ENCODE results near the gene DENND2D.

DENND2D gene

DNA sequence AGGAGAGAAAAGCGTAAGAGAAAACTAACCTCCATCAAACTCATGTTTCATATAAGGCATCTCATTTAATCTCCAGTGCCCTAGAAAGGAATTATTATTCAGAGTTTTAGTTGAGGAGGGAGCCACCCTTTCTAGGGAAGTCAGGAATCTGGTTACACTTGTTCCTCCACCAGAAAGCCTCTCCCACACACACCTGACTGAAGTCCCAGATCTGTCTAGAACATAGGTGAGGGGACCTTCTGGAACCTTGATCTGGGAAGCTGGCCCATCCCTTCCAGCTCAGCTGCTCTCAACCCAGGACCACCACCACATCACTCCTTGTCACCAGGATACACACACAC lies 1.9 kb upstream of the DENND2D start:
- DNase-seq, result no peak

DNA sequence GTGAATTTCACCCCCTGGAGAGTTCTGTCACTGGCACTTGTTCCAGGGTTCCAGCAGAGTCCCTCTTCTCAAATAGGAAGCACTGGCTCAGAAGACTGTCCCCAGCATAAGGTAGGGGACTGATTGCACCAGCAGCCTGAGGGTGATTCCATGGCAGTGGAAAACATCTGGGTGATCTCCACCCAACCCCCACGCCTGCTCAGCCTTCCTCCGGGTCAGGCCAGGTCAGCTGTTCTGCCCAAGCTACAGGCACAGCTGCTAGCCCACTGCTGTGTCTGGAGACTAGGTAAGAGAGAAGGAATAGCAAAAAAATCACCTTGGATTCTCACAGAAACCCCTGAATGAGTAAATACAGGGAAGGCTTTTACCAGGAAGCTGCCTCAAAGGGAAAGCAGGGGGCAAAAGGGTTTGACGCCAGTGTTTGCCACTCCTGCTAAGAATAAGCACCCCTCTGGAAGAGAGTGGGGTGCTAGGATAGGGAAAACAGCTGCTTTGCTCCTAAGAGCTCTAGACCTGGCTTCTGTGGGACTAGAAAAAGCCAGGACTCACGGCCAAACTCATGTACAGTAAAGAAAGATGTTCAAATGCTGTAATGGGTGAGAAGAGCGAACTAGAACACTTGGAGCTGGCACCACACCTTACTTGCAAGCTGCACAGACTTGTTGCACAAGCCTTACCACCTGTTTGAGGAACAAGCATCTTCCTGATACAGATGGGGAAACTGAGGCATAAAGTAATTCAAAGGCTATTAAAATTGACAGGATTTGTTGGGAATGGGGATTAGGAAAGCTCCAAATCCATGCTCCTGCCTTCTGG lies 1.0 kb upstream of the DENND2D start:
- no peak for DNase-seq

DNA sequence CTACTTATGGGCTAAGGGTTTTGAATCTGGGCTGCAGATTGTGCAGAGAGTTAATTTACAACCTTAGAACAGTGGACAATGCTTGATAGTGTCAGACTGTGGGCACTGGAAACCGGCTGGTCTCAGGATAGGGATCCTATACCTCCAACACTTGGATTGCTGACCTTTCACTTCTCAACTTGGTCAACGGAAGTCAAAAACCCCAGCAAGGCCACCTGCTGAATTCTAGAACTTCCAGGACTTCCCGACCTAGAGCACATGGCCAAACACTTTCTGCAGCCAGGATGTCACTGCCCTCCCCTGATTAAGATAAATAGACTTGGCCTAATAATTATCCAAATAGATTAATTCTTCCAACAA lies 336 bp upstream of the DENND2D start:
- DNase-seq, result no peak

DNA sequence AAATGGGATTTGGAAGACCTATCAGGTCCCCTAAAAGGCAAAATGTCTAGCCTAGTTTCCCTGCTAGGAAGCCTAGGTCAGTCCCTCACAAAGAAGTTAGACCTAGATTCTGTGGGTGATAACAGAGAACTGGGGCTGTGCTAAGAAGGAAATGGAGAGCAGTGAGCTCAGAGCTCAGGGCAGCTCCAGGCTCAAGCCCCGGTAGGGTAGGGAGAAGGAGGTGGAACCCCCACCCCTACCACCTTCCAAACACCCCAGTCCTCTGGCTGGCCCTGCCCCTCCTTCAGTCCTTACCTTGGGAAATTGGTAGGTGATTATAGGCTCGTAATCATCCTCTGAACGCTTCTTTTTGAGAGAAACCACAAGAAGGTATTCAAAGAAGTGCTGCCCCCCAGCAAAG lies 1.1 kb downstream of the DENND2D start:
- DNase-seq, result no peak

DNA sequence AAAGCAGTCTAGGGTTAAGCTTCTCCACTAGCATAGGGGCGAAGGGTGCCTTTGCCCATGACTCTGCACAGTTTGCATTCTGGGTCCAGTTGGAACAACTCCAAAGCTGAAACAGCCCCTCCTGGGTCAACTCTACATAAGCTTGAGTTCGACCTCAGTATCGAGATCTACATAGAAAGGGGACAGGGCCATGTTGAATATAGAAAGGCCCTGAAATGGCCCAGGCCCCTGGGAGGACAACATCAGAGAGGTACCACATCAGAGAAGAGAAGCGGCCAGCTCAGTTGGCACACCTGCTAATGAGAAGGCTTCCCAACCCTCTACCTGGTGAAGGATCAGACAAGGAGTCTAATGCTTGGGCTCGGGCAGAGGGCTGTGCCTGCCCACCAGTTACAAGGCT lies 1.6 kb downstream of the DENND2D start:
- DNase-seq, result no peak

DNA sequence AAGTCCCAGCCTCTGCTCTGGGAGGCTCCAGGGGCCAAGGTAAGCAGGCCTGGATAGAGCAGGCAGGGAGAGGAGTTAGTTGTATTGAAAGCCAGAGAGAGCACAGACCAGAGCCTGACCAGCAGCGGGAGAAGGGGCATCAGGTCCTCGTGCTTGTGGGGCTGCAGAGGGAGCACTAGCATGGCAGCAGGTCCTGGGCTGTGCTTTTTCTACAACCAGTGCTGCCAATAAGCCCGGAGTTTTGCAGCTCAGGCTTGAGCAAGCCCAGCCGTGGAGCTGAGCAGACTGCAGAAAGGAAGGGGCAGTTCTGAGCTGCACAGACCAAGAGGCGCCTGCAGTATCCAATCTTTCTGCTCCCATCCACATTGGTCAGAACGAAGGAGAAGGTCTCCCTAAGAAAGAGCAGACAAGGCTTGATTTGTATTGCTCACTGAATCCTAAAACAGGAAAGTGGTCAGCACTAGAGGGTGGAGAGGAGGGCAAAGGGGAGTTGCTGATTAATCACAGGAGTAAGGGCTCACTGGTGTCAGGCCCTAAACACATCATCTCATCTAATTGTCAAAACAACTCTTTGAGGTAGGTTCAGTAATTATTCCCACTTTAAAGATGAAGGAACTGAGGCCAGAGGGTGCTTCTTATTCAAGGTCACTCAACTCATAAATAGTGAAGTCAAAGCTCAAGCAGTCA lies 2.7 kb downstream of the DENND2D start:
- DNase-seq, result no peak

DNA sequence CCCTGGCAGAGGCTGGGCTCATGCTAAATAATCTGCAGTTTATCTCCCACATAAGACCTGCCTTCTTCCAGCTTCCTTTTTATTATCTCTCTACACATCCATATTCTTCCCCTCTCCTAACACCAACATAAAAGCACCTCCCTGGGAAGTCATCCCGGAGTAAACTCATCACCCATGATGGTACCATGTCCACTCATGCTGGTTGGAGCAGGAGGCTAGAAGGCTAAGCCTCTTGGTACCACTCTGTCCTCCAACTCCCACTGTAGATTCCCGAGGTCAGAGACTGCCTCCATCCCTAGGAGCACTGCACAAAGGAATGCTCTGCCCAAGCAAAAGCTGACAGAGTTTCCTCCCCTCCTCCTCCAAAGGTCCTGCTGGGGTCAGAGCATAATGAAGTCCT lies 4.2 kb downstream of the DENND2D start:
- DNase-seq, result no peak

DNA sequence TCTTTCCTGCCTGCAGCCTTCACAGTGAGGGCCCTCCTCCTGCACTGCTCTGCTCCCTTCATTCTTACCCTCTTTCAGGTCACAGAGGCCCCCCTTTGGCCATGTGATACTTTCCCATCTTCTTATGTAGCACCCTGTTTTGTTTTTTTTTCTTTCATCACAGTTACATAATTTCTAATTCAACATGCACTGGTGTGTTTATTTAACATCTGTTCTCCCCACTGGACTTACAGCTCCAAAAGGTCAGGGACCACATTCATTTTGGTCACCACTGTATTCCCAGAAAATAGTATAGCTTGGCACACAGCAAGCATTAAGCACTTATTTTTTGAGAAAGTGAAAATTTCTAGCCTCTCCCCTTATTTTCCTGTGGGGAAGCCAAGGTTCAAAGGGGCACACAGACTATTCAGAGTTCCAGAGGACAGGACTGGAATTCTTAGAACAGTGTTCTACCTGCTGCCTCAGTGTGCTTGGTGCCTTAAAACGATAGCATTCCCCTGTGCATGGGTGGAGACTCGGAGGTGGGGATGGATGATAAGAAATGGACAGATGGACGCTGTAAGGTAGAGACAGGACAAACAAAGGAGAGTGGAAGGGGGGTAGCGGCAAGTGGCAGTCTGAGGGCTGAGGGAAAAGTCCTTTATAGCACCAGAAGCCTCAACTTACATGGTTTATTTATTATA lies 5.3 kb downstream of the DENND2D start:
- DNase-seq, result no peak

DNA sequence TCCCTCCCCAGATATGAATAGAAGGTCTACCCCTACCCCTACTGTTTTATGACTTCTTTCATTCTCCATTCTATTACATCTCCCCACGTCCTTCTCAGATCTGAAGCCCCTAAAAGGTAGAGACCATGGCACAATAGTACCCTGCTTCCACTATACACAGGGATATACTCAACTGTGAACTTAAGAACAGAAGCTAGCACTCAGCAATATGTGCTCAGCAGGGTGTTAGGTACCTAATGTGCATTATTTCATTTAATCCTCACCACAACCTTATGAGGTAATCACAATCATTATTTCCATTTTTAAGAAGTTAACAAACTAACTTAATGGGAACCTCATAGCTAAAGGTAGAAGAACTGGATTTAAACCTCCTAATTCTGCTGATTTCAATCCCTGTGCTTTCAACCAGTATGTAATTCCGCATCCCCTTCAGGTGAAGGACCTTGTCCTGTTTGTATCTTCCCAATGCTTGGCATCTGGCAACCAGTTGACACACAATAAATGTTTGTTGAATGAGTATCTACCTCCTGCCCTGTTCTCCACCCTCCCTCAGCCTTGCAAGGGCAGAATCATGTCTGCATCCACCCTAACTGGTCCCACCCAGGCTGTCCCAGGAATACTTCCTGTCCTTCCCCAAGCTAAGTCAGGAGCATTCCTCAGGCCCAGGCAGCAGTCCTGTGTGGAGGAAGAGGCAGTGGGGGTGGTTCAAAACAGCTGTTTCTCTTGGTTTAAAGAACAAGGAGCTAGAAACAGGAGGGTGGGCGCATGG lies 6.5 kb downstream of the DENND2D start:
- DNase-seq, result no peak

DNA sequence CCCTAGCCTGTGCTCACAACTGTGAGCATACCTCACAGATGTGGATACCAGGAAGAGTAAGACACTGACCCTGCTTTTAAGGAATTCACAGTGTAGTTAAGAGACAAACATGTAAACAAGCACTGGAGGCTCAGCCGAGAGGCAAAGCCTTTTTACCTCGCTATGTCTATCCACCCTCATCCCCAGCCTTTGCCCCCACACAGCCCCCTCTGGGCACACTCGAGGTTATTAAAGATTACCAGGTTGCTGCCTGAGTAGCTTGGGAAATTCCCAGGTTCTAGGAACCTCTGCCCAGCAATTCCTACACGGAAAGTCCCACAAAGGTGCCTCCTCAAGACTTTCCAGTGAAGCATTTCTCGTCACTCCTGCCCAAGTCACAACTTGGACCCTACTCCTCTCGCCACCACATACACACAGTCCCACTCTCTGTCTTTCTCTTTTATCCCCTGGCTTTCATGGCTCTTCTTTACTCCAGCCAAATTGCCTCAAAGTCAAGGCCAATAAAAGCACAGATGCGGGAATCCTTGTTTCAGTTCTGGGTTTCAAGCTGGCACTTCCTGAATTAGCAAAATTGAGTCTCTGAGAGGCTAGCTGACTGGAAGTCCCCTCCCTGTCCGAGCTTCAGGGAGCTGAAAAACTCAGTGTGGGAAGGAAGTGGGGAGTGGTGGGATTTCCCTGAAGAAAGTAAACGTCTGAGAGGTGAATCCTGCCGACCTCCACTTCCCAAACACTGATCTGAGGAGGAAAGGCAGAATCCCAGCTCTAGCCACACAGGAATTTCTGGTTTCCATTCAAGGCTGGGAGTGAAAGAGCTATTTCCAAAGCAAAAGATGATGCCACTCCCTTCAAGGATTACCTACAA lies 7.6 kb downstream of the DENND2D start:
- no peak for DNase-seq

DNA sequence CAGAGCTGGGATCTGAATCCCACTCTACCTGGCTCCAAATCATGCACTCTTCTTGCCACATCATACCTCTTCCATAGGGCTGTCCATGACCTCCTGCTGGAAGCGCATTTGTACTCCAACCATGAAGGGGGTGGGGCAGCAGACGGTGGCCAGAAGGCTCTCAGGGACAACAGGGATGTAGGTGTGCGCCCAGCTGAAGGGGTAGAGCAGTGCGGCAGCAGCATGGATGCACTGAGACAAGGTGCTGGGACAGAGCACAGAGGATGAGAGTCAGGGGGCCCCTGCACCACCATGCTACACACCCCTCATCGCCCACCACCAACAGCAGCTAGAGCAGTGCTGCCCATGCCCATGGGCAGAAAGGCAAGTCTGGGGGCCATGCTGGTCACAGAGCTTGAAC lies 8.4 kb downstream of the DENND2D start:
- no peak for DNase-seq

DNA sequence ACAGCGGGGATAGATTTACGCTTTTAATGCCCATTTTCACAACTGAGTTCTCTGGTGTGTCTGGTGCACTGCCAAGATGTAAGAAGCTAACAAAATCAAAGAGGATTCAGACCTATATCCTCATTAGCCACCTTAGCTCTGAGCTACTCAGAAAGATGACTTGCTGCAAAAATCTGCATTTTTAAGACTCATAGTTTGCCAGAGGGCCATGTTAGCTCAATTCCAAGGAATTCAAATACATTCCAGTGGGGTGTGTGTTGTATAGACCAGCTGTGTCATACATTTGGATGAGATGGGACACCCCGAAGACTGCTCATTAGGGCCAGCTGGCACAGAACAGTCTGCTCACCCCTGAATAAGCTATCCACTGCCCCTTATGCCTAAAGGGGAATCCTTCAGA lies 8.9 kb downstream of the DENND2D start:
- DNase-seq, result no peak

DNA sequence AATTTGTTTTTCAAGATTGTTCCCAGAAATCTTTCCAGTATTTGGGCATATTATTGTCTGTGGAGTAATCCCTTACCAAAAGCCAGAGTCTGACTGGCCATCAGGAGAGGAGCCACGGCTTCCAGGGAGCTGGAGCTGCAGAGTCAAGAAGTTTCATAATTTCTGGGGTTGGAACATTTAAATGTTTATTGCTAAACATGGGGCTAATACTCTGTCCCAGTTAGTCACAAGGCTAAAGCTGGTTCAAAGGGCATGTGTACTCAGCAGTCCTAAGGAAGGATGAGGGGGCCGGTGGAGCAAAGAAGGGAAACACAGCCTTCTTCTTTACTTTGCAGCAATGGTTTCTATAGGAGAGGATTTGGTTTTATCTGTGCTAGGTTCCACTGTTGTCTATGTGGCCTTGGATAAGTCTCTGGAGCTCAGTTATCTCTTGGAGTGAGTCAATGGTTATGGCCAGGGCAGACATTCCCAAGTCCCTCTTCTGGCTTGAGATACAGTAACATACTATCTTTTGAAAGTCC lies 9.5 kb downstream of the DENND2D start:
- DNase-seq, result no peak

DNA sequence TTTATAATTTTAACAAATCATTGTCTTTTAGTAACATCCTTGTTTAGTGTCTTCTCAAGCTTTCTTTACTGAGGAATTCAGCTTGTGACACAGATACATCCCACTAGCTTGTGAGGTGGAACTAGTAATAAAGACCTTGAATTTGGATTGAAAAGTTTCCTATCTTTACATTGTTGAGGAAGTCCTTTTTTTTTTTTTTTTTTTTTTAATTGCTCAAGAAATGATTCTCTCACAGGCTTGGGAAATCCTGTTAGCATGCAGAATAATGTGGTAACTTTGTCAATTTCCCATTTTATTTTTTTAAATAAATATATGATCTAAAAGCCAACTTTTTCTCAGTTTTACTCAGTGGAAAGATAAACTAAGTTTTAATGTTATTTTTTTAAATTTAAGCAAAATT lies 15.8 kb downstream of the DENND2D start:
- DNase-seq, result no peak

DNA sequence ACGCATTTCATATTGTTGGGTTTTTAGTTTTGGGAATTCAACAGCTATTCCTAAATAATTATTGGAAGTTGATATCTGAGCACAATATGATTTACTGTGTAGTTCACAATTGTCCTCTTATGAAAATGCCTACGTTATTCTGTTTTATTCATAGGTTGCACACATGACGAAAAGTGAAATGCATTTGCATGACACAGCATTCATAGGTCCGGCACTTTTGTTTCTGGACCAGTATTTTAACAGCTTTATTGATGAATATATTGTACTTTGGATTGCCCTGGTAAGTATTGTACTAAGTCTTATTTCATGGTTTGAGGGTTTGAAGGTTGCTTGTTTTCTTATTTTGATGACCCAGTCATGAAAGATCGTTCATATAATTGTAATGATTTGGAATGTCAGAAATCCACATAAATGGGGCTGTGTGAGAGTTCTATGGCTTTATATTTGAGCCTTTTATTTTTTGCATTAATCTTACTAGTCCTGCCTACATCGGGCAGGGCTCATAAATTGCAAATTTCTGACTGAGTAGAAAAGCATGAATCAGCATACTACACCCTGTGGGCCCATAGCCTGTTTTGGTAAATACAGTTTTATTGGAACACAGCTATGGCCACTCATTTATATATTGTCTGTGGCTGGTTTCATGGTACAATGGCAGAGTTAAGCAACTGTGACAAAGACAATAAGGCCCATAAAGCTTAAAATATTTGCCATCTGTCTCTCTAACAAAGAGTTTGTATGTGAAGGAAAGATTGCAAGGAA lies 17.0 kb downstream of the DENND2D start:
- DNase-seq, result no peak

DNA sequence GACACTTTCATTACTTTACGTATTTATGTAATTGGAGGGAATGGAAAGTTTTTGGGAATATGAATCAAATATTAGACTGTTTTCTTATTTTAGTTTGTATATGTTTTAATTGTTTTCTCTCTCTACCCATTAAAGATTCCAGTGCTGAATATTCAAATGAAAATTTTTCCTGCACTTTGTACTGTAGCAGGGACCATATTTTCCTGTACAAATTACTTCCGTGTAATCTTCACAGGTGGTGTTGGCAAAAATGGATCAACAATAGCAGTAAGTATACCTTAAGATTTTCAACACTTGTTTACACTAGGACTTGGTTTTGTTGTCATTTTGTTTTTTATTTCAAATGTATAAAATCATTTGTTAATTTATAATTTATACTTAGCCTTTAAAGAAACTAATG lies 18.4 kb downstream of the DENND2D start:
- no peak for DNase-seq

DNA sequence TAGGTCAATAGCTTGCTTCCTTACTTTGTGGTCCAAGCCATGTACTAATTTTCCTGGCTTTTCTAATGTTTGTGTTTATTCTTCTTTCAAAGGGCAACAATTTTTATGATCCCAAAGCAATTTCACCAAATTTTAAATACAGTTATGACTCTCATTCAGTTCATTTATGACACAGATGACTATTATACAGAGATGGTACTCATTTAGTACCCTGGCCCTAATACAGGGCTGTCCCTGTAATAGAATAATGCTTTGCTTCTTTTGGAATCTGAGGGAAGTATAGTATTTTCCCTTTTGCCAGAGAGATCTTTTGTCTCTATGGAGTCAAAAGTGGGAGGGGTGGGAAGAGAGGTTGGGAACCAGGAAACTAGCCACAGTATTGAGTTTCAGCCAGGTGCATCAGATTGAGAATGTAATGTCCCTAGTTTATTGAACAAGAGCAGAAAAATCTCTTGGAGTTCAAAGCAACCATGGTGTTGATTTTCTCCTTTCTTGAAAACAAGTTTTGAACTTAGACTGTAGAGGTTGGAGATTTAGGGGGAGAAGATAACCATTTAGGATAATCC lies 20.4 kb downstream of the DENND2D start:
- DNase-seq, result no peak

DNA sequence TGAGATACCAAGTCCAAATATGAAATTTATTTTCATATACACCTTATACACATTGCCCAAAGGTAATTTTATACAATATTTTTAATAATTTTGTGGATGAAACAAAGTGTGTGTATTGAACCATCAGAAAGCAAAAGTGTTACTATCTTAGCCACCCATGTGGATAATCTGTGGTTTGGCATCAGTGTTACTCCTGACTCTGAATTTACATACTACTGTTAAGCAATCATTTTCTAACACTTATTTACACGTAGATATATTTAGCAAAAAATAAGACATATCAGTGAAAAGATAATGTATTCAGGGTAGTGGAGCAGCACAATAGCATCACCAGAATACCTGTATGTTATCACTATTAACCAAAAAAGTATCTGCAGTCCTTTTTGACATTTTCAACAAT lies 23.8 kb downstream of the DENND2D start:
- no peak for DNase-seq

DNA sequence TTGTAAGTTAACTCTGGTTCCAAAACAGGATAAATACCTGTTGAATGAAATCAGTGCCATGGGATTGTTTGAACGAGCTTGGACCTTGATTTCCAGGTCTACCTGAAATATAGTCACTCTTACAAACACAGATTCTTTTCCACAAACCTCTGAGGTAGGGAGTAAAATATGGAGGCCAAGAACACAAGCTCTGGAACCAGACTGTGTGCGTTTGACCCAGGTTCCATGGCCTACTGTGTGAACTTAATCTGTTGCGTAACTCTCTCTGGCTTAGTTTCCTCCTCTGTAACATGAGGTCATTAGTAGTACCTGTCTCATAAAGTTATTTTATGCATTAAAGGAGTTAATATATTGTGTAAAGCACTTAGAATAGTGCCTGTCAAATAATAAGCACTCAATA lies 25.1 kb downstream of the DENND2D start:
- no peak for DNase-seq

DNA sequence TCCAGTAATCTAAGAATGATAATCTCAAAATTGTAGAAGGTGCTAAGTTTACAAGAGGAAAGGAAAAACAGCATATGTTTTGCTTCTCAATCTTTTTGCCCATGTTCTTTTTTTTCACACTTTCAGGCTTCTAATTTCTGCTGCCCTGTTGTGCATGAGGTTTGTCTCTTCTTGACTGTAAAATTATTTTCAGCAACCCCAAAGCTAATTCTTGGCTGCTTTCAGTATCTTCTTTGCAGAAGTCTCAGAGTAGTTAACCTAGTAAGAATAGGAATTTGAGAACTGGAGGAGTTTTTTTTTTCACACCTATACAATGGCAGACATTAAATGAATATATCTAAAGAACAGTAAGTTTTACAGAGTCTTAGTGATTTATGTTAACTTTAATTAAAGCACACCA lies 26.4 kb downstream of the DENND2D start:
- no peak for DNase-seq

DNA sequence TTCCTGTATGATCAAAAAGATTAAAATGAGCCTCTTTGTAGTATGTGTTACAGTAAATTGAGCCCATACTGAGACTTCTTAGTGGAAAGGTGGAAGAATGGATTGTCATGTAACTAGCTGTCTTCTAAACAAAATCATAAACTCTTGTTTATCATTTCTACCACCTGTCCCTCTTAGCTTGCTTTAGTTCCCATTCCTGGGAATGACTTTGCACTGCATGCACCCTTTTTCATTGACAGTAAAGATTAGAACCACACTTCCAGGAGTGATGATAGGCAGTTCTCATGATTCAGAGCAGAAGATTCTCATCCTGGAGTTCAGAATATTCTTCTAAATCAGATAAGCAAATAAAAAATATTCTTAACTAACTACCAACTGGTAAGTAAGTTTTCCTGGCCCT lies 28.0 kb downstream of the DENND2D start:
- DNase-seq, result no peak

All from NCI-H1436 treated with DMSO at 0.1 percent for 48 hours (cell line).